ENCODE results near the gene GALNT3. TPM values are rescaled to one million over a fixed set of nuclear protein-coding genes. Genes with fewer than 3 reads are reported as not detected.
A peak's percentile ranks its signal among the peaks of the same experiment; 100 is the strongest.

The GALNT3 gene
- polyA plus RNA-seq, 4 donors: 21.6 to 87.4 (median 38.4) TPM

GRCh38 chr2:165792104-165792454 lies 2.0 kb downstream of the GALNT3 start:
- Histone ChIP-seq H3K27ac (ENCODE audit: low read depth in 1 of 3, low read length in 2 of 3) (peak overlapping the region in 1 of 3 donors; percentile 96), H3K27me3 (ENCODE audit: control insufficient read depth in 3 of 3, insufficient read depth in 3 of 3, low read length in 3 of 3) (no peaks in the 10 kb centered on the region), H3K36me3 (ENCODE audit: control insufficient read depth in 3 of 3, insufficient read depth in 2 of 3, low read depth in 1 of 3, low read length in 3 of 3) (no peaks in the 10 kb centered on the region), H3K9me3 (ENCODE audit: control insufficient read depth in 2 of 2, insufficient read depth in 1 of 2, low read depth in 1 of 2, low read length in 1 of 2) (no peaks in the 10 kb centered on the region), H3K4me1 (ENCODE audit: control insufficient read depth in 3 of 3, insufficient read depth in 2 of 3, low read depth in 1 of 3, low read length in 2 of 3) (no peaks in the 10 kb centered on the region), H3K4me3 (ENCODE audit: low read depth in 1 of 3, low read length in 3 of 3) (no peak overlapping the region)
- DNase-seq (no peak), FAIRE-seq (no peak)
- WGBS, 3 donors: 6 to 74% (median 11%) methylated on average over 1 of the region's 1 CpG

GRCh38 chr2:165791421-165792103 lies 2.5 kb downstream of the GALNT3 start:
- 30 to 57% (median 41%) methylated on average over 2 of the region's 2 CpGs for whole genome bisulfite sequencing, 3 donors
- no peak for DNase-seq
- FAIRE-seq: no peak
- Histone ChIP-seq H3K27me3 (ENCODE audit: control insufficient read depth in 3 of 3, insufficient read depth in 3 of 3, low read length in 3 of 3) (no peaks in the 10 kb centered on the region), H3K9me3 (ENCODE audit: control insufficient read depth in 2 of 2, insufficient read depth in 1 of 2, low read depth in 1 of 2, low read length in 1 of 2) (no peaks in the 10 kb centered on the region), H3K36me3 (ENCODE audit: control insufficient read depth in 3 of 3, insufficient read depth in 2 of 3, low read depth in 1 of 3, low read length in 3 of 3) (no peaks in the 10 kb centered on the region), H3K4me1 (ENCODE audit: control insufficient read depth in 3 of 3, insufficient read depth in 2 of 3, low read depth in 1 of 3, low read length in 2 of 3) (no peaks in the 10 kb centered on the region), H3K4me3 (ENCODE audit: low read depth in 1 of 3, low read length in 3 of 3) (no peak overlapping the region), H3K27ac (ENCODE audit: low read depth in 1 of 3, low read length in 2 of 3) (no peak overlapping the region)

DNA sequence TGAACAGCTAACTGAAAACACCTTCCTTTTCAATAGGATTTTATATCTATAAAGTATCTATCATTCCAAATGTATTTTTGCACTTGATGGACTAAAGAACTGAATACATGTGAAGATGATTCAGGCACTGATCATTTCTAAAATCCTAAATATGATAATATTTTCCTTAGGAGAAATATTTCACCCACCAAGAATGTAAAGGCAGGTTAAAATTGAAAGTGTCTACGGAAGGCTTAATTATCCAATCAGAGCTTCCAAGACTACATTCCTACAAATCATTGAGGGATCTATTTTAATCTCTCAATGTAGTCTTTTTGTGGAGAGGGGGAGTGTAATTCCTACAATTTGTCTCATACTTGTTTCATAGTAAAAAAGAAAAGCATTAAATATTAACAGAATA lies 3.6 kb downstream of the GALNT3 start:
- 57 to 80% (median 77%) methylated on average over 1 of the region's 1 CpG for WGBS, 3 donors

DNA sequence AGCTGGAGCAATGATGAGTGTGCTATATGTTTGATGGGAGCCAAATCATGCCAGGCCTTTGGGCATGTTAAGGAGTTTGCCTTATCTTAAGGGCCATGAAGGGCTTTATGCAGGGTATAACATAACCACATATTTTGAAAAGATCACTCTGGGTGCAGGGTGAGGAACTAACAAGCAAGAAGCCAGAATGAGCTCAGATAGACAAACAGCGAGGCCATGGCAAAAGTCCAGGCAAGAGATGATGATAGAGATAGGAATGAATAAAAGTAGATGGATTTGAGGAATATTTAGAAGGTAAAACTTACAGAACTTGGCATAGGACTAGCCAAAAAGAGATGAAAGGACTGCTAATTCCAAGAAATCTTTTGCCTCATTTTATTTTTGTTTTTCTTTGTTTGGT lies 6.7 kb downstream of the GALNT3 start:
- WGBS, 3 donors: 44 to 64% (median 45%) methylated on average over 1 of the region's 1 CpG
- FAIRE-seq (no peak), DNase-seq (no peak)
- Histone ChIP-seq H3K27ac (ENCODE audit: low read depth in 1 of 3, low read length in 2 of 3) (no peak overlapping the region), H3K27me3 (ENCODE audit: control insufficient read depth in 3 of 3, insufficient read depth in 3 of 3, low read length in 3 of 3) (no peaks in the 10 kb centered on the region), H3K4me3 (ENCODE audit: low read depth in 1 of 3, low read length in 3 of 3) (no peak overlapping the region), H3K4me1 (ENCODE audit: control insufficient read depth in 3 of 3, insufficient read depth in 2 of 3, low read depth in 1 of 3, low read length in 2 of 3) (no peaks in the 10 kb centered on the region), H3K36me3 (ENCODE audit: control insufficient read depth in 3 of 3, insufficient read depth in 2 of 3, low read depth in 1 of 3, low read length in 3 of 3) (peaks cover 0 to 3% (median 2%) of the 10 kb centered on the region in 3 donors), H3K9me3 (ENCODE audit: control insufficient read depth in 2 of 2, insufficient read depth in 1 of 2, low read depth in 1 of 2, low read length in 1 of 2) (no peaks in the 10 kb centered on the region)

More for the DNA sequence above, 3.6 kb downstream of the GALNT3 start:
- Histone ChIP-seq H3K4me3 (ENCODE audit: low read depth in 1 of 3, low read length in 3 of 3) (no peak overlapping the region), H3K36me3 (ENCODE audit: control insufficient read depth in 3 of 3, insufficient read depth in 2 of 3, low read depth in 1 of 3, low read length in 3 of 3) (no peaks in the 10 kb centered on the region), H3K9me3 (ENCODE audit: control insufficient read depth in 2 of 2, insufficient read depth in 1 of 2, low read depth in 1 of 2, low read length in 1 of 2) (no peaks in the 10 kb centered on the region), H3K27me3 (ENCODE audit: control insufficient read depth in 3 of 3, insufficient read depth in 3 of 3, low read length in 3 of 3) (no peaks in the 10 kb centered on the region), H3K27ac (ENCODE audit: low read depth in 1 of 3, low read length in 2 of 3) (no peak overlapping the region), H3K4me1 (ENCODE audit: control insufficient read depth in 3 of 3, insufficient read depth in 2 of 3, low read depth in 1 of 3, low read length in 2 of 3) (no peaks in the 10 kb centered on the region)
- DNase-seq: no peak
- FAIRE-seq: no peak

DNA sequence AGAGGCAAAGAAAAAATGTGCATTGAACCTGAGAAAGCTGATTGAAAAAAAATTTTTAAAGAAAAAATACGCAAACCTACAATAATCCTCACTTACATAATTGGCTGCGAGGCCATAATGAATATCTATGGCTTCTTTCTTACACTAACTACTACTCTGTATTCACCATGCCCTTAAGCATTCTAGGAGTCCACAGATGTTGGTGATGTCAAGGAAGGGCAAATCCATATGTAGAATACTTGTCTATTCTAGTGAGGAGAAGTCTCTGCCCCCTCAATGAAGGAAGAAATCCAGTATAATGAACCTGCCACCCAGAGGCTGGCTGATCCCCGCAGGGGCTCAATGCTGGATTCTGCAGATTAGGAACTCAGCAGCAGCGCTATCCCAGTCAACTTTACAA lies 14.3 kb downstream of the GALNT3 start:
- peaks cover 3 to 9% (median 3%) of the 10 kb centered on the region in 3 donors for H3K36me3 ChIP-seq (ENCODE audit: control insufficient read depth in 3 of 3, insufficient read depth in 2 of 3, low read depth in 1 of 3, low read length in 3 of 3)
- peaks cover 0 to 7% of the 10 kb centered on the region in 2 donors for H3K9me3 ChIP-seq (ENCODE audit: control insufficient read depth in 2 of 2, insufficient read depth in 1 of 2, low read depth in 1 of 2, low read length in 1 of 2)
- H3K27ac ChIP-seq (ENCODE audit: low read depth in 1 of 3, low read length in 2 of 3): no peak overlapping the region
- FAIRE-seq: no peak
- WGBS, 3 donors: 97 to 98% (median 97%) methylated on average over 4 of the region's 4 CpGs
- no peaks in the 10 kb centered on the region for H3K27me3 ChIP-seq (ENCODE audit: control insufficient read depth in 3 of 3, insufficient read depth in 3 of 3, low read length in 3 of 3)
- no peak overlapping the region for H3K4me3 ChIP-seq (ENCODE audit: low read depth in 1 of 3, low read length in 3 of 3)
- no peak for DNase-seq
- peaks cover 0 to 5% (median 5%) of the 10 kb centered on the region in 3 donors for H3K4me1 ChIP-seq (ENCODE audit: control insufficient read depth in 3 of 3, insufficient read depth in 2 of 3, low read depth in 1 of 3, low read length in 2 of 3)

DNA sequence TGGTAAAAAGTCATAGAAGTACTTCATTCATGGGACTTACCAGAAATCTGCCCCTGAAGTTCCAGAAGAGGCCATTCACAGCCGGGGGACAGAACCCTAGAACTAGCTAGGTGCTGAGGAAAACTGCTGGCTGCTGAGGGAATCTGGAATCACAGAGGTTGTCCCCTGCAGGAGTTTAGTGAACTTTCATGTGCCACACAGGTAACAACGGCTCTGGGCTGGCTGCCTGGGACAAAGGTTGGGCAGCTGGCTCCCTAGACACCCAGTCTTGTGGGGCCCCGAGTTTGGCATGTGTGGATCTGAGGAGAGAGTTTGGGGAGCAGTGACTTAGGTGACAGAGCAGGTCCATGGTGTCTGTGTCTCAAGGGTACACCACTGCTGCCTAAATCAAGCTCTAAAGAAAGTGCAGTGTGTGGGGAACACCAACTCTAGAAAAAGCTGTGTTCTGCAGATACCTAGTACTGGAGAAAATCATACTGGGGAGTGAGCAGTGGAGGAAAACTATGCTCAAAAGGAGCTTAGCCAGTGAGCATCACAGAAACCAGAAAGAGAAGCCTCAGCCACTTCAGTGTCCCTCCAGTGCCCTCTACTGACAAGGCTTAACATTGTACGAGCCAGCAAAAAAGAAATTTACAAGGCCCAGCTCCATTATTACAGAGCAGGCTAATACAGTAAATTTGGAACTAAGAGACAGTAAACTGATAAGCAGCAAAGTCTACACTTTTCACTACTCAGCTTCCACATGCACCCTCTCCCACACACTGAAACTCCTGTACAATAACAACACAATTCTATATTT lies 15.2 kb downstream of the GALNT3 start:
- H3K9me3 ChIP-seq (ENCODE audit: control insufficient read depth in 2 of 2, insufficient read depth in 1 of 2, low read depth in 1 of 2, low read length in 1 of 2): peaks cover 0 to 7% of the 10 kb centered on the region in 2 donors
- H3K36me3 ChIP-seq (ENCODE audit: control insufficient read depth in 3 of 3, insufficient read depth in 2 of 3, low read depth in 1 of 3, low read length in 3 of 3): peaks cover 0 to 9% (median 3%) of the 10 kb centered on the region in 3 donors
- no peak overlapping the region for H3K4me3 ChIP-seq (ENCODE audit: low read depth in 1 of 3, low read length in 3 of 3)
- no peak overlapping the region for H3K27ac ChIP-seq (ENCODE audit: low read depth in 1 of 3, low read length in 2 of 3)
- DNase-seq (peak in 1 of 2 donors; percentile 52), FAIRE-seq (no peak)
- peaks cover under 1 to 6% (median 5%) of the 10 kb centered on the region in 3 donors for H3K4me1 ChIP-seq (ENCODE audit: control insufficient read depth in 3 of 3, insufficient read depth in 2 of 3, low read depth in 1 of 3, low read length in 2 of 3)
- WGBS, 3 donors: 44 to 79% (median 49%) methylated on average over 4 of the region's 4 CpGs
- no peaks in the 10 kb centered on the region for H3K27me3 ChIP-seq (ENCODE audit: control insufficient read depth in 3 of 3, insufficient read depth in 3 of 3, low read length in 3 of 3)

GRCh38 chr2:165778187-165778556 lies 15.9 kb downstream of the GALNT3 start:
- FAIRE-seq (no peak), DNase-seq (no peak)
- Histone ChIP-seq H3K27me3 (ENCODE audit: control insufficient read depth in 3 of 3, insufficient read depth in 3 of 3, low read length in 3 of 3) (no peaks in the 10 kb centered on the region), H3K27ac (ENCODE audit: low read depth in 1 of 3, low read length in 2 of 3) (no peak overlapping the region), H3K4me1 (ENCODE audit: control insufficient read depth in 3 of 3, insufficient read depth in 2 of 3, low read depth in 1 of 3, low read length in 2 of 3) (peaks cover 2 to 7% (median 5%) of the 10 kb centered on the region in 3 donors), H3K9me3 (ENCODE audit: control insufficient read depth in 2 of 2, insufficient read depth in 1 of 2, low read depth in 1 of 2, low read length in 1 of 2) (peaks cover 0 to 7% of the 10 kb centered on the region in 2 donors), H3K4me3 (ENCODE audit: low read depth in 1 of 3, low read length in 3 of 3) (no peak overlapping the region), H3K36me3 (ENCODE audit: control insufficient read depth in 3 of 3, insufficient read depth in 2 of 3, low read depth in 1 of 3, low read length in 3 of 3) (peaks cover 0 to 9% (median 3%) of the 10 kb centered on the region in 3 donors)

- DNase-seq (no peak), FAIRE-seq (no peak)
- Histone ChIP-seq H3K36me3 (ENCODE audit: control insufficient read depth in 3 of 3, insufficient read depth in 2 of 3, low read depth in 1 of 3, low read length in 3 of 3) (peaks cover 0 to 9% (median 3%) of the 10 kb centered on the region in 3 donors), H3K27me3 (ENCODE audit: control insufficient read depth in 3 of 3, insufficient read depth in 3 of 3, low read length in 3 of 3) (no peaks in the 10 kb centered on the region), H3K27ac (ENCODE audit: low read depth in 1 of 3, low read length in 2 of 3) (no peak overlapping the region), H3K4me3 (ENCODE audit: low read depth in 1 of 3, low read length in 3 of 3) (no peak overlapping the region), H3K4me1 (ENCODE audit: control insufficient read depth in 3 of 3, insufficient read depth in 2 of 3, low read depth in 1 of 3, low read length in 2 of 3) (peaks cover 2 to 7% (median 5%) of the 10 kb centered on the region in 3 donors), H3K9me3 (ENCODE audit: control insufficient read depth in 2 of 2, insufficient read depth in 1 of 2, low read depth in 1 of 2, low read length in 1 of 2) (peaks cover 0 to 7% of the 10 kb centered on the region in 2 donors)
- WGBS, 3 donors: 44 to 80% (median 65%) methylated on average over 2 of the region's 2 CpGs
Observed at GRCh38 chr2:165777522-165778186, 16.4 kb downstream of the GALNT3 start.

Measured in small intestine (tissue), 7 donors.